ENCODE results near the gene WIPF1.
A peak's percentile ranks its signal among the peaks of the same experiment; 100 is the strongest.

WIPF1 gene

GRCh38 chr2:174518395-174518794, 79.2 kb downstream of the WIPF1 start:
- ATAC-seq (ENCODE audit: insufficient read depth, low read depth) (no peak), DNase-seq (no peak)
- no peak overlapping the region for H3K4me3 ChIP-seq (ENCODE audit: low read depth in 1 of 2, low read length in 2 of 2)

GRCh38 chr2:174516501-174517378, 80.9 kb downstream of the WIPF1 start:
- Histone ChIP-seq H3K4me3 (ENCODE audit: low read depth in 1 of 2, low read length in 2 of 2) (no peak overlapping the region), H3K9ac (ENCODE audit: low read depth, low read length) (no peak overlapping the region), H3K27ac (ENCODE audit: low read length) (no peak overlapping the region), H3K4me2 (ENCODE audit: insufficient read depth, low read length) (no peak overlapping the region), H3K9me3 (ENCODE audit: insufficient read depth, low read length, severe bottlenecking) (peaks cover 11% of the 10 kb centered on the region), H3K27me3 (ENCODE audit: insufficient read depth, low read length, poor library complexity) (no peaks in the 10 kb centered on the region), H2AFZ (ENCODE audit: low read depth, low read length) (peak overlapping the region; percentile 50), H3K4me1 (ENCODE audit: insufficient read depth, low read length) (no peaks in the 10 kb centered on the region), H4K20me1 (ENCODE audit: insufficient read depth, low read length) (no peaks in the 10 kb centered on the region), H3K36me3 (ENCODE audit: insufficient read depth, low read length) (no peaks in the 10 kb centered on the region), H3K79me2 (ENCODE audit: insufficient read depth, low read length) (no peaks in the 10 kb centered on the region)
- ATAC-seq (ENCODE audit: insufficient read depth, low read depth): no peak
- DNase-seq: no peak
- TF ChIP-seq CTCF (IDR thresholded peaks at IDR 0.05; ENCODE audit: borderline replicate concordance, extremely low read depth, low read length, poor library complexity, severe bottlenecking) (no peak), EZH2 (IDR thresholded peaks at IDR 0.05; ENCODE audit: borderline replicate concordance, low read depth, low read length, severe bottlenecking) (no peak)

More at GRCh38 chr2:174518395-174518794, 79.2 kb downstream of the WIPF1 start:
- H2AFZ ChIP-seq (ENCODE audit: low read depth, low read length): no peak overlapping the region
- H3K4me1 ChIP-seq (ENCODE audit: insufficient read depth, low read length): no peaks in the 10 kb centered on the region
- H4K20me1 ChIP-seq (ENCODE audit: insufficient read depth, low read length): no peaks in the 10 kb centered on the region
- no peaks in the 10 kb centered on the region for H3K36me3 ChIP-seq (ENCODE audit: insufficient read depth, low read length)
- H3K9ac ChIP-seq (ENCODE audit: low read depth, low read length): no peak overlapping the region
- no peak overlapping the region for H3K4me2 ChIP-seq (ENCODE audit: insufficient read depth, low read length)
- no peaks in the 10 kb centered on the region for H3K27me3 ChIP-seq (ENCODE audit: insufficient read depth, low read length, poor library complexity)
- peaks cover 2% of the 10 kb centered on the region for H3K9me3 ChIP-seq (ENCODE audit: insufficient read depth, low read length, severe bottlenecking)
- no peak overlapping the region for H3K27ac ChIP-seq (ENCODE audit: low read length)
- H3K79me2 ChIP-seq (ENCODE audit: insufficient read depth, low read length): no peaks in the 10 kb centered on the region
- TF ChIP-seq EZH2 (IDR thresholded peaks at IDR 0.05; ENCODE audit: borderline replicate concordance, low read depth, low read length, severe bottlenecking): no peak
- no peak for TF ChIP-seq CTCF (IDR thresholded peaks at IDR 0.05; ENCODE audit: borderline replicate concordance, extremely low read depth, low read length, poor library complexity, severe bottlenecking)

- no peak for ATAC-seq (ENCODE audit: insufficient read depth, low read depth)
- TF ChIP-seq EZH2 (IDR thresholded peaks at IDR 0.05; ENCODE audit: borderline replicate concordance, low read depth, low read length, severe bottlenecking) (no peak), CTCF (IDR thresholded peaks at IDR 0.05; ENCODE audit: borderline replicate concordance, extremely low read depth, low read length, poor library complexity, severe bottlenecking) (no peak)
Measured at GRCh38 chr2:174512345-174512744, 85.3 kb downstream of the WIPF1 start.

More at GRCh38 chr2:174512345-174512744, 85.3 kb downstream of the WIPF1 start:
- DNase-seq: no peak
- no peaks in the 10 kb centered on the region for H3K27me3 ChIP-seq (ENCODE audit: insufficient read depth, low read length, poor library complexity)
- no peak overlapping the region for H3K27ac ChIP-seq (ENCODE audit: low read length)
- H3K9ac ChIP-seq (ENCODE audit: low read depth, low read length): no peak overlapping the region
- no peaks in the 10 kb centered on the region for H3K4me1 ChIP-seq (ENCODE audit: insufficient read depth, low read length)
- no peaks in the 10 kb centered on the region for H3K36me3 ChIP-seq (ENCODE audit: insufficient read depth, low read length)
- no peaks in the 10 kb centered on the region for H3K79me2 ChIP-seq (ENCODE audit: insufficient read depth, low read length)
- no peak overlapping the region for H3K4me3 ChIP-seq (ENCODE audit: low read depth in 1 of 2, low read length in 2 of 2)
- peak overlapping the region; percentile 29; the same call in 1 of the 2 replicates for H2AFZ ChIP-seq (ENCODE audit: low read depth, low read length)
- no peak overlapping the region for H3K4me2 ChIP-seq (ENCODE audit: insufficient read depth, low read length)
- peaks cover 39% of the 10 kb centered on the region for H3K9me3 ChIP-seq (ENCODE audit: insufficient read depth, low read length, severe bottlenecking)
- H4K20me1 ChIP-seq (ENCODE audit: insufficient read depth, low read length): no peaks in the 10 kb centered on the region
